ENCODE data around the gene ARID3B.
"Not testable (repeated sequence)": the region's sequence is repeated elsewhere in the genome, so short reads cannot be mapped to it uniquely, and the experiment has no call there.

The ARID3B gene

DNA sequence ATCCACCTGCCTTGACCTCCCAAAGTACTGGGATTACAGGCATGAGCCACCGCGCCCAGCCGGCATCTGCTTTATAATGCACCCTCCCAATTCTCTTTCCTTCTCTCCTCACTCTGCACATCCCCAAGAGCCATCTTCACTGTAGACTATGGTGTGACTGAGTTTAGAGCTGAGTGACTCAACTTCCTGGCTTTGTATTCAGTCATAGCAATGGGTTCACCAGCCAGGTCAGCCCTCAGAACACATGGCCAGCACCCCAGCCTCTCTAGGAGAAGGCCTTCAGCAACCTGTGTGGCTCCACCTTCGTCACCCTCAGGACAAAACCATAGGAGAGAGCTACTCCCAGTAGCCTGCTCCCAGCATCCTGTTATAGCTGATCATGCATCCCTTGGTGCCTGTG lies 33.0 kb downstream of the ARID3B start:
- DNase-seq = no peak

DNA sequence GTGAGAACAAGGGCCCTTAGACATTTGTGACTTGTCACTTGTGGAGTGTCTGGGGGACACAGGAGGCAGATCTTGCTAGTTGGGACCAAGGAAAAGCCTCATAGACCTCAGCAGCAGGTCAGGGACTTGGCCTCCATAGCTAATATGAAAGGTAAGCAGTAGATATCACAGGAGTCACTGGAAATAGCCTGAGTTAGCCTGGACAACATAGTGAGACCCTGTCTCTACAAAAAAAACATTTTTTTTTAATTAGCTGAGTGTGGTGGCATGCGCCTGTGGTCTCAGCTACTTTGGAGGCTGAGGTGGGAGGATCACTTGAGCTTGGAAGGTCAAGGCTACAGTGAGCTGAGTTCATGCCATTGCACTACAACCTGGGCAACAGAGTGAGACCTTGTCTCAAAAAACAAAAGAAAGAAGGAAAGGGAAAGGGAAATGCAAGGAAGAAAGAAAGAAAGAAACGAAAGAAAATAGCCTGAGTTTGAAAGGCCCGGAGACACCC lies 37.5 kb downstream of the ARID3B start:
- DNase-seq = no peak

- no peak for DNase-seq
These were observed 38.0 kb downstream of the ARID3B start for GRCh38 chr15:74579001-74579400.

DNA sequence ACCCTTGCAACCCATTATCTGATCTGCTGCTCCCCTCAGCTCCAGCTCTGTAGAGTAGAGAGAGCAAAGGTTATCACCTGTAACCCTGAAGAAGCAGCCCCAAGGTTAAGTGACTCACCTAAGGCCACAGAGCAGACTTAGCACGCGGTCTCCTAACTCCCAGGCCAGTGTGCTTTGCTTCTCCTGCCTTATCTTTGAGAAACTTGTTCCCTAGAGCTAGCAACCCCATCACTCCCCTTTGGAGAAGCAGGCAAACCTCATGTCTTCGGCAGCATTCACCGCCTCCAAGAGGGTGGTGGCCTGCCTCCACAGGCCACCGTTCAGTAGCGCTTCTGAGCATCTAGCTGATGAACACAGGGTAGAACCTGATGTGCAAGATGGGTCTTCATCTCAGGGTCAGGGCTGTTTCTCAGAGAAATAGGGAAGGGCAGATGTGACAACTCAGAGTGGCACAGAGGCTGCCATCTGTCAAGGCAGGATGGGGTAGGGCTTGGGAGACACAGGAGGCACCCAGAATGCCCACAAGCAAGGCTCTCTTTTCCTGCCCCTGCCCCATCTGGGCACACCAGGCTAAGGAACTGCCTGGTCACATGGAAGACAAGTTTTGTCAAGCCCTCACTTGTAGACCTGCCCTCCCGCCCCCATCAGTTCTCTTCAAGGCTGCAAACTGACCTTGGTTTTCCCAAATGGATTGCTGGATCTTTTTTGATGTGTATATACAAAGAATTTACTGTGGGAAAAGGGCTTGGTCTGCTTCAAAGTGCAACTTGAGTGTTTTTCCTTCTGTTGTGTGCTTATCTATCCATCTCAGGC lies 39.7 kb downstream of the ARID3B start:
- no peak for DNase-seq

DNA sequence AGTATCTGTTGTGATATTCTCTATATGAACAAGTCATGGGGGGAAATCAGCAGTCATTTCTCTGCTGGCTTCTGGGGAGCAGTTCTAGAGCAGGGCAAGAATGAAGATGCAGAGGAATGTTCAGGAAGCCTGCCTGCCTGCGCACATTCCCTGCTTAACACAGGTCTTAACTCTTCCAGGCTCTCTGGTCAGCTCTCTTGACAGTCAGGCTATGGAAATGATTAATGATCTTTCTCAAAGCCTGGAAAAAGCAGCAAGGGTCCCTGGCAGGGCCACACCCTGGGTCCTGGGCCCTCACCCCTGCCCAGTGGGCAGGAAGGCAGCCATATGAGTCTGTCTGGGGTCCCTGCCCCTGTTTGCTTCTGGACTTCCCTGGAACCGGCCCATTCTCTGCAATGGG lies 43.2 kb downstream of the ARID3B start:
- DNase-seq = no peak

- no peak for DNase-seq
These were observed 43.8 kb downstream of the ARID3B start for GRCh38 chr15:74584779-74585178.

- no peak for DNase-seq
These were observed 44.2 kb downstream of the ARID3B start for GRCh38 chr15:74585191-74585590.

- no peak for DNase-seq
These were observed 44.8 kb downstream of the ARID3B start for GRCh38 chr15:74585857-74586256.

DNA sequence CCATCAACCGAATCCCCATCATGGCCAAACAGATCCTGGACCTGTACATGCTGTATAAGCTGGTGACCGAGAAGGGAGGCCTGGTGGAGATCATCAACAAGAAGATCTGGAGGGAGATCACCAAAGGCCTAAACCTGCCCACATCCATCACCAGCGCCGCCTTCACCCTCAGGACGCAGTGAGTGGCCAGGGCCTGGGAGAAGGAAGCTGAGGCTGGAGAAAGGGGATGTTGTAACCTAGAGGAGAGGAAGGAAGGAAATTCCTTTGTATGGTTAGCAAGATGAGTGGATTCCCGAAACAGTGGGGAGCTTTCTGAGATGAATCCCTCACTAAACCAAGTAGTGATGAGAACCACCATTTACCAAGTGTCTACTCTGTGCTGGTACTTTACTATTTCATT lies 48.8 kb downstream of the ARID3B start:
- no peak for DNase-seq

DNA sequence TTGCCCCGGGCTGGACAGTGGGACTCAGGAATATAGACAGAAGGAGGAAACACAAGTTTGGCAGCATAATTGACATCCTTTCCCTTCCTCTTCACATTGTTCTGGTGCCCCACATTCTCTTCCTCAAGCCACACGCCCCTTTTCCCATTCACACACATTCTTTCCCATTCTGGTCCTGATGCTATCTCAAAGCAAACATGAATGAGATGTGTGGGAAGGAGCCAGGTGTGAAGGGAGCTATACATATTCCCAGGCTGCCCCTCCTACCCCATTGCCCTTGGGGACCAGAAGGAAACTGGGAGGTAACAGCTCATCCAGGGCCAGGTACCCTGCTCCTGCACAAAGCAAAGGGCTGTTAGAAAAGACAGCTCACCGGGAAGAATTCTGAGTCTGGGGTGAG lies 51.2 kb downstream of the ARID3B start:
- no peak for DNase-seq

DNA sequence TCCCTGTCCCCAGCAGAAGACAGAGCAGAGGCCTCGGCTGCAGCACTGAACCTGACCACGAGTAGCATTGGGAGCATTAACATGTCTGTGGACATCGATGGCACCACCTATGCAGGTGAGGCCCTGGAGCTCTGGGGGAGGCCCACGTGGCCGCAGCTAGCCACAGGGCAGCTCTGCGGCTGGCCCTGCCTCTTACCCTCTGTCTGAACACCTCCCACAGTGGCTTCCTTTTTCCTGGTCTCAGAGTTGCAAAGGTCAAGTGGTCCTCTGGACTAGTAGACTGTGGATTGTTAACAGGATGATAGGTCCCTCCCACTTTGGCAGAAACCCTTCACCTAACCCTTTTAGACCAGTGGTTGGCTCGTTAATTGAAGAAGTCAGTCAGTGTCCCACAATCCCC lies 52.1 kb downstream of the ARID3B start:
- no peak for DNase-seq

DNA sequence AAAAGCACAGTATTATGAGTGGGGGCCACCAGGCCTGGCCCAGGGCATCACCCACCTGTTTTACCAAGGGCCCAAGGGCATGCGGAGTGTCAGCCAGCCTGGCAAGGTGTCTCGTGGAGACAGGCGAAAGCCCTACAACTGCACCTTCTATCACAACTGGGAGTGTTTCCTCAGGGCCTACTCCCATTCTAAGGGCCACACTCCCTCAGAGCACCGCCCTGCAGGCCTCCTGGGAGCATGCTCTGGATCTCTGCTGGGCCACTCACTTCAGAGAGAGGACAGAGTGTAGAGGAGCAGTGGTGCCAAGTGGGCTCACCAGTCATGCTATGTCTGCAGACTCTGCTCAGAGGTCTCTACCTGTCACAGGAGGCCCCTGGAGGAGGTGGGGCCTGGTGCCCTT lies 53.4 kb downstream of the ARID3B start:
- no peak for DNase-seq

DNA sequence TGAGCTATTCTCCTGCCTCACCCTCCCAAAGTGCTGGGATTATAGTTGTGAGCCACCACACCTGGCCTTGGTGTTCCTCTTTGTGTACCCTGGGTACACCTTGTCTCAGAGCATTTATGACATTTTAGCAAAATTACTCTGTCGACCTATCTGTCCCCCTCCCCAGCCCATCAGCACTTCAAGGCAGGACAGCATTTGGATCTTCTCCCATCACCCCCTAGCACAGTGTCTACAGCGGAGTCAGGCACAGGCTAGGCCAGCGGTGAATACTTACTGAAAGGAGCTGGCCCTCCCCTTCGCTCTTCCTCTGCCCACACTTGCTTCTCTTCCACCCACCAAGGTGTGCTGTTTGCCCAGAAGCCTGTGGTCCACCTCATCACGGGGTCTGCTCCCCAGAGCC lies 54.3 kb downstream of the ARID3B start:
- DNase-seq = no peak

DNA sequence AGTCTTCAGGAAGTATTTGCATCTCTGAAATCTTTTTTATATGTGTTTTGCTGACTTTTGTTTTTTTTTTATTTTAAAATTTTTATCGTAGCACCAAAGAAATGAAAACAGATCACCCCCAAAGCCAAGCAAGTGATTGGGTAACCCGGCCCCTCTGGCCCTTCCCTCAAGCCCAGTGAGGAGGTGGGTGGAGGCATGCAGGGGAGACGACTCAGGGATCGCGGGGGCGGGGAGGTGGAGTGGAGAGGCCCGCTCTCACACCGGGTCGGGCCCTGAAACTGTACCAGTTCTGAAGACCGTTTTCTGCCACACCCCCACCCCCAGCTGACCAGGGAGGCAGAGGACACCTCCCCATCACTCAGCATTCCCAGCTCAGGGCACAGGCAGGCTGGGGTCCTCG lies 55.7 kb downstream of the ARID3B start:
- DNase-seq = not testable (repeated sequence)

- not testable (repeated sequence) for DNase-seq
These were observed 56.2 kb downstream of the ARID3B start for GRCh38 chr15:74597146-74597705.

DNA sequence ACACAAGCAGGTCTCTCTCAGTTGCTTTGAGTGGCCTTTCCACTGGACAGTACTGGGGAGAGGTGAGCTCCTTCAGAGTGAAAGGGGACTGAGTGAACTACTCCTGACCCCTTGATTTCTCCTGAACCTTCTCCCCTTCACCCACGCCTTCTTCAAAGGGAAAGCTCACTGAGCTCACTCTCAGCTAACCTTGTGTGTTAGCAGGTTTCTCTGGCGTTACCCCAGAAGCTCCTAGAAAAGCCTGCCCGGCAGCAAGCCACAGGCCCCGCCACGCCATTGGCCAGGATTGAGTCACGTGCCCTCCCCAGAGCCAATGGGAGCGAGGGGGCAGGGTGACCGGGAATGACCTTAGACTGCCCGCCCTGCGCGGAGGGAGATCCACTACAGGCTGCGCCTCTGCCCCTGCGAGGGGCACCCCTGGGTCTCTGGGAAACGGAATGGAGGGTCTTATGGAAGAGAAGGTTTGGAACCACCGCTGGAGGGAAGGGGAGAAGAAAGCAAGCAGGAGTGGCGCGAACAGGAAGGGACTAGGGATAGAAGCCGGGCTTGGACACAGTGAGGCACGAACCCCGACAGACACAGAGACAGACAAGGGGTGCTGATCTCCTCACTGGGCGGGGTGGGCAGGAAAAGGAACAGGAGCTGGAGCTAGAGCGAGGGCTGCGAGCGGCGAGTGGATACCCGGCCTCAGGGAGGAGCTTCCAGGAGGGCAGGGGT lies 57.3 kb downstream of the ARID3B start:
- DNase-seq = no peak

GRCh38 chr15:74599156-74599555 lies 58.1 kb downstream of the ARID3B start:
- no peak for DNase-seq

- DNase-seq = no peak
These were observed 62.2 kb downstream of the ARID3B start for GRCh38 chr15:74603026-74603788.

GRCh38 chr15:74603789-74604705 lies 63.0 kb downstream of the ARID3B start:
- no peak for DNase-seq

GRCh38 chr15:74604983-74605794 lies 64.2 kb downstream of the ARID3B start:
- DNase-seq = peak; percentile 87

GRCh38 chr15:74605795-74606150 lies 64.8 kb downstream of the ARID3B start:
- DNase-seq = no peak
